Left cardiac atrium (tissue), 4 donors: ENCODE measurements around the gene LIPM. TPM values are rescaled to one million over a fixed set of nuclear protein-coding genes. Genes with fewer than 3 reads are reported as not detected.
A peak's percentile ranks its signal among the peaks of the same experiment; 100 is the strongest.

Experiments used
- ATAC-seq, 2 donors: fragments of 200-7000 bp; cut with Tn5 transposase; one replicate each; pipeline ENCODE4 v1.9.1; 2020; ENCODE audit warnings: mild to moderate bottlenecking in 2 of 2, moderate library complexity in 2 of 2
- DNase-seq: peaks from one replicate; pipeline ENCODE4 v3.0.0-alpha.2; 2020
- intact Hi-C, 2 donors: fragments of 100-400 bp; cut with DNase I; formaldehyde crosslinking; loops; one replicate each; pipeline versions ENCODE4 v1.14.1 to v1.15.1; 2022 to 2023
- long read RNA-seq: library from polyadenylated mRNA; unstranded; transcript quantifications from one replicate; pipeline ENCODE4 v2.0.0, GENCODE V29; 2021
- total RNA-seq, 2 donors: library from RNA; stranded (reverse); fragmentation: NEBNext Ultra II Directional; extraction: Animal tissue kit (Norgen Biotek cat#: 25700); gene quantifications; one replicate each; pipeline ENCODE4 v1.2.1, GENCODE V29; 2021
- donor health status: DM: no; HTN: yes; CAD: no.
- donor health status: DM: no; HTN: yes; CAD: no; lungs with severe emphysema.
- donor health status: DM: yes; HTN: yes; CAD: no.
- donor health status: Dilated cardiomyopathy.

Gene LIPM
- under 1 TPM in 1 of 2 donors, not detected in 1; 0.18 TPM for total RNA-seq
- long read RNA-seq = 0 reads

GRCh38 chr10:88802523-88803285, at the start of gene LIPM:
Gene LIPM (plus strand): TSS chr10:88802730. CDS start chr10:88802897, 167 bp downstream.
- DNase-seq (no peak), ATAC-seq (no peak)
- intact Hi-C loops = no loop called here

- intact Hi-C loops = no loop called here
- DNase-seq (no peak), ATAC-seq (no peak)
These were observed 48.2 kb upstream of the LIPM start for GRCh38 chr10:88754287-88754686.

GRCh38 chr10:88755753-88756152, 46.8 kb upstream of the LIPM start:
- intact Hi-C loops = no loop called here
- DNase-seq = no peak
- no peak for ATAC-seq

GRCh38 chr10:88756660-88757059, 45.9 kb upstream of the LIPM start:
- intact Hi-C loops = no loop called here
- ATAC-seq = no peak
- no peak for DNase-seq

GRCh38 chr10:88759366-88760101, 43.0 kb upstream of the LIPM start, which contains the start of gene LIPN:
Gene LIPN (plus strand): TSS chr10:88760020. CDS start chr10:88761406, 1,386 bp downstream.
- intact Hi-C loops = no loop called here
- ATAC-seq (peak in 1 of 2 donors; percentile 48), DNase-seq (peak; percentile 19)

GRCh38 chr10:88762906-88763305, 39.6 kb upstream of the LIPM start:
- DNase-seq (no peak), ATAC-seq (no peak)
- intact Hi-C loops = no loop called here

- DNase-seq (no peak), ATAC-seq (no peak)
- intact Hi-C loops = no loop called here
These were observed 39.1 kb upstream of the LIPM start for GRCh38 chr10:88763441-88763840.

- no peak for DNase-seq
These were observed 38.4 kb upstream of the LIPM start for GRCh38 chr10:88764110-88764509.

GRCh38 chr10:88765816-88766215, 36.7 kb upstream of the LIPM start:
- DNase-seq (no peak), ATAC-seq (no peak)
- intact Hi-C loops = no loop called here

More at GRCh38 chr10:88764110-88764509, 38.4 kb upstream of the LIPM start:
- intact Hi-C loops = no loop called here
- ATAC-seq = no peak

- no peak for DNase-seq
- ATAC-seq = no peak
- intact Hi-C loops = no loop called here
These were observed 33.1 kb upstream of the LIPM start for GRCh38 chr10:88769384-88769783.

GRCh38 chr10:88781206-88781605, 21.3 kb upstream of the LIPM start:
- ATAC-seq (no peak), DNase-seq (no peak)
- intact Hi-C loops = no loop called here

- DNase-seq (no peak), ATAC-seq (no peak)
- intact Hi-C loops = no loop called here
These were observed 20.3 kb upstream of the LIPM start for GRCh38 chr10:88782222-88782621.

GRCh38 chr10:88783724-88784123, 18.8 kb upstream of the LIPM start:
- DNase-seq = no peak
- intact Hi-C loops = no loop called here
- ATAC-seq = no peak

- ATAC-seq (peak in 1 of 2 donors; percentile 72), DNase-seq (no peak)
- intact Hi-C loops = no loop called here
These were observed 16.3 kb upstream of the LIPM start for GRCh38 chr10:88786032-88786770.

- intact Hi-C loops = no loop called here
- ATAC-seq (no peak), DNase-seq (no peak)
These were observed 15.1 kb upstream of the LIPM start for GRCh38 chr10:88787463-88787862.

- intact Hi-C loops = no loop called here
- DNase-seq = no peak
These were observed 13.6 kb upstream of the LIPM start for GRCh38 chr10:88788924-88789323.

GRCh38 chr10:88791924-88792323, 10.6 kb upstream of the LIPM start:
- DNase-seq (no peak), ATAC-seq (peak in 1 of 2 donors; percentile 27)
- intact Hi-C loops = loop anchor here in 1 of 2 donors (10.0 kb wide), 1 partner anchor 107 kb away; no protein-coding TSS in a partner anchor

More at GRCh38 chr10:88788924-88789323, 13.6 kb upstream of the LIPM start:
- ATAC-seq = no peak

GRCh38 chr10:88792661-88793060, 9.9 kb upstream of the LIPM start:
- DNase-seq (peak; percentile 36), ATAC-seq (peak; percentile 59 to 81)
- intact Hi-C loops = loop anchor here in 1 of 2 donors (10.0 kb wide), 1 partner anchor 108 kb away; no protein-coding TSS in a partner anchor

- ATAC-seq = no peak
- intact Hi-C loops = loop anchor here in 1 of 2 donors (10.0 kb wide), 1 partner anchor 109 kb away; no protein-coding TSS in a partner anchor
- no peak for DNase-seq
These were observed 8.7 kb upstream of the LIPM start for GRCh38 chr10:88793712-88794299.
